GM18498 (cell line): ENCODE data around the gene IMMP2L.

Experiments used
- ATAC-seq: cut with Tn5 transposase; IDR thresholded peaks from one replicate; pipeline ENCODE4 v1.9.1; 2021; ENCODE audit warnings: mild to moderate bottlenecking, moderate library complexity; ENCODE audit not compliant: unreplicated experiment

The IMMP2L gene

DNA sequence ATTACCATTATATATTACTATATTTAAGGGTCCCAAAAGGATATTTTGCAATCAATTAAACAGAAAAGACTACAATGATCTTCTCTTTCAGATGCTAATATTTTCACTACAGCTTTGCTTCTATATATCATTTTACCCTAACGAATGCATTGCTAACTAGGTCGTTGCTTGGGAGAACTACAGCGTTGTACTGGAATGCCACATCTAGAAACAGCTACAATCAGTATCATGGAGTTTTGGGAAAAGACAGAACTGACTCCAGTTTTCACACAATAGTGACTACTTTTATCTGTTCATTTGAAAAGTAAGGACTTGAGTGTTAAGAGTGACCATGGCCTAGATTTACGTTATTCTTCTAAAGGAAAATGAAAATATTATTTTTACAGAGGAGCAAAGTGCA is 432.9 kb downstream of the IMMP2L start:
- ATAC-seq, result no peak

DNA sequence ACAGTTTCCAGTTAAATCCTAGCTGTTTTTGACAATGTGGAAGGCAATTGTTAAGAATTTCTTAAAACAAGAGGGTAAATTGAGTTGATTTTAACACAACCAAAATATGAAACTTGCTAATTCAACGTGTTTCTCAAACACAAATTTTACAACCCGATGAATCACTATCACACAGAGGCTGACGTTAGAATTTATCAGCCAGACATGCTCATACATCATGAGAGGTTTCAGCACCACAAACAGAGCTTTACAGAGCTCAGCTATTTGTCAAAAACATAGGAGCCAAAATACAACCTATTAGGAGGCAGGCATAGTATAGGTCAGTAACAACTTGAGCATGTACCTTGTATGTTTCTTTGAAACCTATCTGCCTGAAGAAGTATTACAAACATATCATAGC is 435.3 kb downstream of the IMMP2L start:
- ATAC-seq, result no peak

DNA sequence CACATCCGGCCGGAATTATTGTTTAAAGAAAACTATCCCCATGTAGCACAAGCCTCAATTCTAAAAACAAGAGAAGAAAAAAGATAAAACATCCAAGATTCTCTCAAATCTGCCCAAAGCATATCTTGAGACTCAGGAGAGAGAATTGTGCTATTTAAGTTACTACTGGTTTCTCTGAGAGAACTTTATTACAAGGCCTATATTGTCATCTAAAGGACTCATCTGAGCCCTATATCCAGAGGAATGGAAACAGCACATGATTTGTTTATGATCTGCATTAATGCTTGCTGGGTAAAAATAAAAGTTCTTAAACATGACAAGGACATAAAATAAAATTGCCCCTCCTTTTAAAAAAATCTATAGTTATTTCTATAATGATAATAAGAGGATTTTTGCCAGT is 446.3 kb downstream of the IMMP2L start:
- no peak for ATAC-seq

DNA sequence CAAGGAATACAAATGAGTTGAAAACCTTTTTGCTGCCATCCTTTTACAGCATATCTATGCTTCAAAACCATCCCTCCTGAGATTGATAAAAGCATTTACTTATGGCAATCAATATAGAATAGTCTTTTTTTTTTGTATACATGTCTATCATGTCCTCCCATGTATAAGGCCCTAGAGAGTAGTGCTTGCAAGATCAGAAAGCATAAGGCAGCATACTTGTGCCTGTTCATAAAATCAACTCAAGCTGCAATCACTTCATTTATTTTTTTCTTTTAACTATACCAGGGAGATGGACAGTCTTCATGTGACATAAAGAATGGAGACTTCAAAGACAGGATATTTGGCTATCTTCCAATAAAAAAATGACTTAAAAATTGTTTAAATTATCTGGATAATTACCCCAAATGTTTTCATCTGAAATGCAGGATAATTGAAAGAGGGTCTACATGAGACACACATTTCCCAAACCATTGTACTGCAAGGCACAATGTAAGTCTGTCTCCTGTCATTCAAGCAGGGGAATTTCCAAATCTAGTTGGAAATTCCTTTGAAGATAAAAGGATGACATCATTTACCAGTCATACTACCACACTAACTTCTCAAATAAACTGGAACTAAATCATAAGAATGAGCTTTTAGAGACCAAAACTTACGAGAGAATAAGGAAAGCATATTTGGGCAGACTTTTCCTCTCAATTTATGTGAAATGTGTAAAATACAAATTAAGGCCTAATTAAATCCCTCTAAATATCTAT is 448.9 kb downstream of the IMMP2L start:
- no peak for ATAC-seq

- no peak for ATAC-seq
These were observed 449.9 kb downstream of the IMMP2L start for GRCh38 chr7:111112439-111112838.

DNA sequence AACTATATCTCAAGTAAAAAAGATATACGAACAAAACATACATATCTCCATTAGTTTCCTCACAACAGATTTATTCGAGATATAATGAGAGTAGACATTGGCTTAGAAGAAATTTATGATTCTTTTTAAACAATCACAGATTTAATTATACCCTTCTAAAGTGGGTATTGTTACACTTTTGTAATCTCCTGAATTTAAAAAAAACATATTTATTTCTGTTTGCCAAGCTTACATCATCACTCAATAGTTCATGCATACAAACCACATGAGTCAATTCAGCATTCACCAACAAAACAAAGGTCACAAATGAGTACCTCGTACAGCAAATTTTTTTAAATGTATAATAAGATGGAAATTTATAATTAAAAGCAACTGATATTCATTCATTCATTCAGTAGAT is 453.8 kb downstream of the IMMP2L start:
- no peak for ATAC-seq

GRCh38 chr7:111108000-111108399 is 454.3 kb downstream of the IMMP2L start:
- no peak for ATAC-seq

GRCh38 chr7:111107579-111107978 is 454.7 kb downstream of the IMMP2L start:
- ATAC-seq, result no peak

- ATAC-seq, result no peak
These were observed 457.0 kb downstream of the IMMP2L start for GRCh38 chr7:111105269-111105668.

- peak; percentile 50 for ATAC-seq
These were observed 457.6 kb downstream of the IMMP2L start for GRCh38 chr7:111104710-111105109.

DNA sequence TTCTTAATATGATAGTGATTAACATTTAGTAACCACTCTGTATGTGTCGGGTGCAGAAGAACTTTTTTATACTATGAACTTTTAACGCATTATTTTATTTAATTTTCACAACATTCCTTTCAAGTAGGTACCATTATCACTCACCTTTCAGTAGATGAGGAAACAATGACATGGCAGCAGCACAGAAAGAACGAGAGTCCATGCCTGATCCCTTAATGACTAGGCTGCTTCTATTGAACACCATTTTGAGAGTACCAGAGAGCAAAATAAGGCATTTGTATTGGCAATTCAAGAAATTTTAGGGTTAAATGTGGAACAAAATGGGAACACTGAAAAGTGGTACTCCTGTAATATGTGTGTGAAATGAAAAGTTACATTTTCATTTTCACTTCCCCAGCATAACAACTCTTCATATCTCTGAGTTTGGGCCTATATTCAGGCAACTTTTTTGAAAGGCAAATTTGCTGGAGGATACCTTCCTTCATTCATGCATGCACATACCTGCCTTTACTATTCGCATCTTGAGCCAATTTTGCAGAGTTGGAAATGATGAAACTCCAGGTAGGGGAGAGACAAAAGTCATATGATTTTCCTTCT is 458.5 kb downstream of the IMMP2L start:
- ATAC-seq, result peak; percentile 87

DNA sequence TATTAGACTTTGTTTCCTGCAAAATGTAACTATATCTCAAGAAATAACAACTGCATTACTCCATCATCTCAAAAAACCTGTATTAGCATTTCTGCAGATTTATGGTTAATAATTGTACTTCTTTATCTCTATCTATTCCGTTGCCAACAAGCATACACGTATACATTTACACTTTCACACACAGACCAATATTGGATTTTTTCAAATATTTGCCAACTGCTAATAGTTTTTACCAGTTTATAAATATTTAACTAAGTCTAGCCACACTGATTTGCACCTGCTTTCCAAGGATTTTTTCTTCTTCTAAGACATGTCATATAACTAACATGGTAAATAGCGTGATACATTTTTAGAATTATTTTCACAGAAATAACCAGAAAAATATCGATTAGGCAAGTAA is 459.2 kb downstream of the IMMP2L start:
- no peak for ATAC-seq

- ATAC-seq, result no peak
These were observed 460.2 kb downstream of the IMMP2L start for GRCh38 chr7:111101856-111102646.

DNA sequence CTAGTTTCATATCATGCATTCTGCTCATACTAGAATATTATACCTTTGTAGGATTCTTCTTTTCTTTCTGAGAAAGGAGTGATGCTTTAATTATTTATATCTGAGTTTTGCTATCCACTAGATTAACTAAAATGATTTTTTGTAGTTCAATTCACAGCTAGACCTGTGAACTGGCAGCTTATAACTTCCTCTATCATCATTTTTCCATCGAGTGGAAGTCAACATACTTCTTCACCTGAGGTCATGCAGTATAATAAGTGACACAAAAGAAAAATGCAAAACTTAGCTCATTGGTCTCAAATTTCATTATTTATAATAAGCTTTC is 463.4 kb downstream of the IMMP2L start:
- ATAC-seq, result no peak

GRCh38 chr7:111098011-111098925 is 464.0 kb downstream of the IMMP2L start:
- peak; percentile 89 for ATAC-seq

- ATAC-seq, result no peak
These were observed 465.3 kb downstream of the IMMP2L start for GRCh38 chr7:111096997-111097396.

- no peak for ATAC-seq
These were observed 467.9 kb downstream of the IMMP2L start for GRCh38 chr7:111094419-111094818.

DNA sequence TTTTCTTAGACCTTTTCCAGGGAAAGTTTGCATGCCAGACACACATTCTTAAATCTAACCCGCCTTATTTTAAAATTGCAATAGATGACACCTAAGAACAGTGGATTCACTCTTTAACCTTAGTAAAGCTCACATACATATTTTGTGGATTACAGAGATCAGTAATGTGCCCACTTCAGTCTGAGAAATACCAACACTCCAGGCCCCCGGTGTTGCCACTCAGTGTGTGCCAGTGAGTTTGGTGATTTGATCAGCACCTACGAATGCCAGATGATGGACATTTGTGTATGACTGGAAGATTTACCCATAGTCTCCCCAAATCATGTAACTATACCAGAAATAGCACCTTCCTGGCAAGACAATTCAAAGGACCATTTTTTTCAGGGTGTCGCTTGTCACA is 468.8 kb downstream of the IMMP2L start:
- no peak for ATAC-seq

- peak; percentile 50 for ATAC-seq
These were observed 469.7 kb downstream of the IMMP2L start for GRCh38 chr7:111092406-111093236.
